Measurements from ENCODE around the gene EFHC2. TPM values are rescaled to one million over a fixed set of nuclear protein-coding genes. Genes with fewer than 3 reads are reported as not detected.
"Not testable (repeated sequence)": the region's sequence is repeated elsewhere in the genome, so short reads cannot be mapped to it uniquely, and the experiment has no call there.

The EFHC2 gene
- total RNA-seq, 1 donor from 2014 or later, result 3.2 TPM

GRCh38 chrX:44265559-44265958, 77.9 kb downstream of the EFHC2 start:
- Histone ChIP-seq H3K9me3 (no peaks in the 10 kb centered on the region), H3K4me3 (no peak overlapping the region), H3K36me3 (no peaks in the 10 kb centered on the region), H3K27me3 (no peaks in the 10 kb centered on the region), H3K27ac (no peak overlapping the region), H3K4me1 (no peaks in the 10 kb centered on the region)
- intact Hi-C loops (cut with DNase I), result no loop called here
- TF ChIP-seq CTCF (IDR thresholded peaks at IDR 0.05) (no peak), POLR2A (IDR thresholded peaks at IDR 0.05) (no peak), POLR2AphosphoS5 (IDR thresholded peaks at IDR 0.05; ENCODE audit: insufficient read depth in 1 of 2, low read depth in 1 of 2) (no peak)
- DNase-seq (ENCODE audit: extremely low spot score in 2 of 2), result no peak

- Histone ChIP-seq H3K9me3 (no peaks in the 10 kb centered on the region), H3K27me3 (no peaks in the 10 kb centered on the region), H3K36me3 (no peaks in the 10 kb centered on the region), H3K4me3 (no peak overlapping the region), H3K4me1 (no peaks in the 10 kb centered on the region), H3K27ac (no peak overlapping the region)
- intact Hi-C loops (cut with DNase I), result no loop called here
- no peak for DNase-seq (ENCODE audit: extremely low spot score in 2 of 2)
- no peak for TF ChIP-seq CTCF (IDR thresholded peaks at IDR 0.05)
- TF ChIP-seq POLR2AphosphoS5 (IDR thresholded peaks at IDR 0.05; ENCODE audit: insufficient read depth in 1 of 2, low read depth in 1 of 2), result no peak
- TF ChIP-seq POLR2A (IDR thresholded peaks at IDR 0.05), result no peak
These were observed 78.5 kb downstream of the EFHC2 start for GRCh38 chrX:44264936-44265335.

GRCh38 chrX:44261286-44261685, 82.2 kb downstream of the EFHC2 start:
- Histone ChIP-seq H3K27ac (no peak overlapping the region), H3K36me3 (no peaks in the 10 kb centered on the region), H3K4me3 (no peak overlapping the region), H3K4me1 (no peaks in the 10 kb centered on the region), H3K9me3 (no peaks in the 10 kb centered on the region), H3K27me3 (no peaks in the 10 kb centered on the region)
- no peak for DNase-seq (ENCODE audit: extremely low spot score in 2 of 2)
- intact Hi-C loops (cut with DNase I), result no loop called here
- no peak for TF ChIP-seq CTCF (IDR thresholded peaks at IDR 0.05)
- no peak for TF ChIP-seq POLR2A (IDR thresholded peaks at IDR 0.05)
- no peak for TF ChIP-seq POLR2AphosphoS5 (IDR thresholded peaks at IDR 0.05; ENCODE audit: insufficient read depth in 1 of 2, low read depth in 1 of 2)

- Histone ChIP-seq H3K36me3 (no peaks in the 10 kb centered on the region), H3K4me3 (no peak overlapping the region), H3K27ac (no peak overlapping the region), H3K4me1 (no peaks in the 10 kb centered on the region), H3K9me3 (no peaks in the 10 kb centered on the region), H3K27me3 (no peaks in the 10 kb centered on the region)
- DNase-seq (ENCODE audit: extremely low spot score in 2 of 2), result no peak
- TF ChIP-seq POLR2AphosphoS5 (IDR thresholded peaks at IDR 0.05; ENCODE audit: insufficient read depth in 1 of 2, low read depth in 1 of 2), result no peak
- no peak for TF ChIP-seq POLR2A (IDR thresholded peaks at IDR 0.05)
- TF ChIP-seq CTCF (IDR thresholded peaks at IDR 0.05), result no peak
- intact Hi-C loops (cut with DNase I), result no loop called here
These were observed 82.9 kb downstream of the EFHC2 start for GRCh38 chrX:44260609-44261008.

GRCh38 chrX:44255742-44256141, 87.7 kb downstream of the EFHC2 start:
- DNase-seq (ENCODE audit: extremely low spot score in 2 of 2); H3K36me3 ChIP-seq; intact Hi-C loops (cut with DNase I); H3K27me3 ChIP-seq; H3K4me3 ChIP-seq; H3K9me3 ChIP-seq; H3K27ac ChIP-seq; H3K4me1 ChIP-seq: not testable (repeated sequence)

GRCh38 chrX:44253575-44253942, 89.9 kb downstream of the EFHC2 start:
- Histone ChIP-seq H3K9me3 (no peaks in the 10 kb centered on the region), H3K27ac (no peak overlapping the region), H3K4me1 (no peaks in the 10 kb centered on the region), H3K36me3 (no peaks in the 10 kb centered on the region), H3K4me3 (no peak overlapping the region), H3K27me3 (no peaks in the 10 kb centered on the region)
- DNase-seq (ENCODE audit: extremely low spot score in 2 of 2), result no peak
- TF ChIP-seq POLR2A (IDR thresholded peaks at IDR 0.05), result no peak
- TF ChIP-seq CTCF (IDR thresholded peaks at IDR 0.05), result no peak
- no peak for TF ChIP-seq POLR2AphosphoS5 (IDR thresholded peaks at IDR 0.05; ENCODE audit: insufficient read depth in 1 of 2, low read depth in 1 of 2)
- intact Hi-C loops (cut with DNase I), result no loop called here

GRCh38 chrX:44252688-44253574, 90.5 kb downstream of the EFHC2 start:
- H3K27me3 ChIP-seq; H3K27ac ChIP-seq; H3K4me1 ChIP-seq; intact Hi-C loops (cut with DNase I); DNase-seq (ENCODE audit: extremely low spot score in 2 of 2); H3K36me3 ChIP-seq; H3K9me3 ChIP-seq: not testable (repeated sequence)
- peak overlapping the region in 1 of 2 donors; percentile 2 for H3K4me3 ChIP-seq

Data from vagina (tissue), 2 donors.